HEK293T (cell line): ENCODE data around the gene PTPN21.

Experiments
- ARNT ChIP-seq: fragments of 450-650 bp; IDR thresholded peaks from 2 replicates; pipeline ENCODE4 v1.6.1; 2017; ENCODE audit warnings: mild to moderate bottlenecking
- ELF4 ChIP-seq: fragments of 450-650 bp; IDR thresholded peaks from 2 replicates; pipeline ENCODE4 v1.6.1; 2017; ENCODE audit warnings: antibody characterized with exemption

DNA sequence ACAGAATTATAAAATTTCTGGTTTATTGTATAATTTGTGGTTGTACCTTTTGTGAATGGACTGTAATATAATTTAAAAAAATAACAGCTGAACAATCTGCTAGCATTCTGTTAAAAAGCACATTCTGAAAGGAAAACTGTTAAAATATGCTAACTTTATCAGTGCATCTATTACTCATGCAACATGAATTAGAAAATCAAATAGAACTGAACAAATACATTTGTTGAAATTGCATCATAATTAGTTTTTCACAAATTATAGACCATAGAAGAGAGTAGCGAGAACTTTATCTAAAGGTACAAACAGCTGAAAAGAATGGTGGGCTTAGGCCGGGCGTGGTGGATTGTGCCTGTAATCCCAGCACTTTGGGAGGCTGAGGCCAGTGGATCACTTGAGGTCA is 33.0 kb downstream of the PTPN21 start:
- no peak for TF ChIP-seq ELF4
- TF ChIP-seq ARNT = no peak
